Astrocyte (in vitro differentiated cells and primary cell): ENCODE data around the gene SGO1.

Source experiments
- CTCF ChIP-seq: IDR thresholded peaks from 2 replicates; pipeline ENCODE4 v1.5.1; 2011; ENCODE audit warnings: low read depth, mild to moderate bottlenecking, inconsistent platforms, low read length, moderate library complexity; ENCODE audit not compliant: insufficient read depth
- EZH2 ChIP-seq: IDR thresholded peaks from 2 replicates; pipeline ENCODE4 v1.6.1; 2012; ENCODE audit warnings: mild to moderate bottlenecking, low read length, inconsistent platforms; ENCODE audit not compliant: insufficient read depth

- TF ChIP-seq CTCF (no peak), EZH2 (no peak)
Measured at GRCh38 chr3:20137647-20138046, 48.4 kb downstream of the SGO1 start.
